ENCODE results near the gene SLFN5. TPM values are rescaled to one million over a fixed set of nuclear protein-coding genes. Genes with fewer than 3 reads are reported as not detected.
"Not testable (repeated sequence)": the region's sequence is repeated elsewhere in the genome, so short reads cannot be mapped to it uniquely, and the experiment has no call there.

SLFN5 gene
- total and polyA plus RNA-seq, 4 donors = 3.6 to 17.6 (median 7.7) TPM

- DNase-seq (ENCODE audit: low read depth in 4 of 6, low spot score in 6 of 6) = peak in 1 of 6 donors; percentile 24
These were observed 11.4 kb downstream of the SLFN5 start for GRCh38 chr17:35254107-35254773.

GRCh38 chr17:35255316-35255715 lies 12.4 kb downstream of the SLFN5 start:
- Histone ChIP-seq H3K4me1 (ENCODE audit: control insufficient read depth, insufficient read depth, low read length) (no peaks in the 10 kb centered on the region), H3K27ac (ENCODE audit: low read depth, low read length) (no peak overlapping the region), H3K27me3 (ENCODE audit: control insufficient read depth, insufficient read depth, low read length) (no peaks in the 10 kb centered on the region), H3K4me3 (ENCODE audit: low read depth, low read length) (no peak overlapping the region), H3K9me3 (ENCODE audit: control insufficient read depth, insufficient read depth, low read length) (no peaks in the 10 kb centered on the region), H3K36me3 (ENCODE audit: control insufficient read depth, insufficient read depth, low read length) (no peaks in the 10 kb centered on the region)
- WGBS (ENCODE audit: insufficient coverage) = 68% methylated on average over 4 of the region's 4 CpGs
- DNase-seq (ENCODE audit: low read depth in 4 of 6, low spot score in 6 of 6) = peak in 1 of 6 donors; percentile 16

More at GRCh38 chr17:35254107-35254773, 11.4 kb downstream of the SLFN5 start:
- no peaks in the 10 kb centered on the region for H3K27me3 ChIP-seq (ENCODE audit: control insufficient read depth, insufficient read depth, low read length)
- no peak overlapping the region for H3K4me3 ChIP-seq (ENCODE audit: low read depth, low read length)
- WGBS (ENCODE audit: insufficient coverage) = 78% methylated on average over 6 of the region's 8 CpGs
- no peaks in the 10 kb centered on the region for H3K36me3 ChIP-seq (ENCODE audit: control insufficient read depth, insufficient read depth, low read length)
- no peak overlapping the region for H3K27ac ChIP-seq (ENCODE audit: low read depth, low read length)
- no peaks in the 10 kb centered on the region for H3K9me3 ChIP-seq (ENCODE audit: control insufficient read depth, insufficient read depth, low read length)
- H3K4me1 ChIP-seq (ENCODE audit: control insufficient read depth, insufficient read depth, low read length) = no peaks in the 10 kb centered on the region

GRCh38 chr17:35256629-35257028 lies 13.8 kb downstream of the SLFN5 start:
- no peak for DNase-seq (ENCODE audit: low read depth in 4 of 6, low spot score in 6 of 6)
- Histone ChIP-seq H3K27me3 (ENCODE audit: control insufficient read depth, insufficient read depth, low read length) (no peaks in the 10 kb centered on the region), H3K27ac (ENCODE audit: low read depth, low read length) (no peak overlapping the region), H3K36me3 (ENCODE audit: control insufficient read depth, insufficient read depth, low read length) (peaks cover 2% of the 10 kb centered on the region), H3K4me3 (ENCODE audit: low read depth, low read length) (no peak overlapping the region), H3K9me3 (ENCODE audit: control insufficient read depth, insufficient read depth, low read length) (no peaks in the 10 kb centered on the region), H3K4me1 (ENCODE audit: control insufficient read depth, insufficient read depth, low read length) (no peaks in the 10 kb centered on the region)
- 83% methylated on average over 1 of the region's 5 CpGs for WGBS (ENCODE audit: insufficient coverage)

GRCh38 chr17:35257208-35257659 lies 14.4 kb downstream of the SLFN5 start:
- no CpG with 5 or more reads among the region's 4 CpGs for WGBS (ENCODE audit: insufficient coverage)
- Histone ChIP-seq H3K4me3 (ENCODE audit: low read depth, low read length) (no peak overlapping the region), H3K9me3 (ENCODE audit: control insufficient read depth, insufficient read depth, low read length) (no peaks in the 10 kb centered on the region), H3K27ac (ENCODE audit: low read depth, low read length) (no peak overlapping the region), H3K4me1 (ENCODE audit: control insufficient read depth, insufficient read depth, low read length) (no peaks in the 10 kb centered on the region), H3K27me3 (ENCODE audit: control insufficient read depth, insufficient read depth, low read length) (no peaks in the 10 kb centered on the region), H3K36me3 (ENCODE audit: control insufficient read depth, insufficient read depth, low read length) (peaks cover 3% of the 10 kb centered on the region)
- DNase-seq (ENCODE audit: low read depth in 4 of 6, low spot score in 6 of 6) = peak in 2 of 6 donors; percentile 11 to 18

GRCh38 chr17:35259001-35259400 lies 16.1 kb downstream of the SLFN5 start:
- Histone ChIP-seq H3K9me3 (ENCODE audit: control insufficient read depth, insufficient read depth, low read length) (no peaks in the 10 kb centered on the region), H3K36me3 (ENCODE audit: control insufficient read depth, insufficient read depth, low read length) (peaks cover 8% of the 10 kb centered on the region), H3K27me3 (ENCODE audit: control insufficient read depth, insufficient read depth, low read length) (no peaks in the 10 kb centered on the region), H3K4me3 (ENCODE audit: low read depth, low read length) (no peak overlapping the region), H3K27ac (ENCODE audit: low read depth, low read length) (no peak overlapping the region), H3K4me1 (ENCODE audit: control insufficient read depth, insufficient read depth, low read length) (no peaks in the 10 kb centered on the region)
- no peak for DNase-seq (ENCODE audit: low read depth in 4 of 6, low spot score in 6 of 6)
- WGBS (ENCODE audit: insufficient coverage) = 100% methylated on average over 1 of the region's 6 CpGs

- no peak overlapping the region for H3K27ac ChIP-seq (ENCODE audit: low read depth, low read length)
- H3K36me3 ChIP-seq (ENCODE audit: control insufficient read depth, insufficient read depth, low read length) = peaks cover 11% of the 10 kb centered on the region
- 69% methylated on average over 3 of the region's 5 CpGs for WGBS (ENCODE audit: insufficient coverage)
- no peaks in the 10 kb centered on the region for H3K27me3 ChIP-seq (ENCODE audit: control insufficient read depth, insufficient read depth, low read length)
- H3K4me1 ChIP-seq (ENCODE audit: control insufficient read depth, insufficient read depth, low read length) = no peaks in the 10 kb centered on the region
- no peaks in the 10 kb centered on the region for H3K9me3 ChIP-seq (ENCODE audit: control insufficient read depth, insufficient read depth, low read length)
- DNase-seq (ENCODE audit: low read depth in 4 of 6, low spot score in 6 of 6) = no peak
- H3K4me3 ChIP-seq (ENCODE audit: low read depth, low read length) = no peak overlapping the region
These were observed 22.2 kb downstream of the SLFN5 start for GRCh38 chr17:35265071-35265470.

GRCh38 chr17:35265566-35266141 lies 22.8 kb downstream of the SLFN5 start:
- no peak overlapping the region for H3K4me3 ChIP-seq (ENCODE audit: low read depth, low read length)
- 72% methylated on average over 7 of the region's 11 CpGs for WGBS (ENCODE audit: insufficient coverage)
- H3K36me3 ChIP-seq (ENCODE audit: control insufficient read depth, insufficient read depth, low read length) = peaks cover 11% of the 10 kb centered on the region
- no peak for DNase-seq (ENCODE audit: low read depth in 4 of 6, low spot score in 6 of 6)
- no peaks in the 10 kb centered on the region for H3K9me3 ChIP-seq (ENCODE audit: control insufficient read depth, insufficient read depth, low read length)
- H3K27me3 ChIP-seq (ENCODE audit: control insufficient read depth, insufficient read depth, low read length) = no peaks in the 10 kb centered on the region
- no peak overlapping the region for H3K27ac ChIP-seq (ENCODE audit: low read depth, low read length)
- no peaks in the 10 kb centered on the region for H3K4me1 ChIP-seq (ENCODE audit: control insufficient read depth, insufficient read depth, low read length)

- WGBS (ENCODE audit: insufficient coverage) = 72% methylated on average over 8 of the region's 13 CpGs
- H3K27ac ChIP-seq (ENCODE audit: low read depth, low read length); H3K9me3 ChIP-seq (ENCODE audit: control insufficient read depth, insufficient read depth, low read length): not testable (repeated sequence)
These were observed 31.5 kb downstream of the SLFN5 start for GRCh38 chr17:35274167-35275066.

GRCh38 chr17:35278454-35278853 lies 35.6 kb downstream of the SLFN5 start:
- H3K27ac ChIP-seq (ENCODE audit: low read depth, low read length); H3K4me1 ChIP-seq (ENCODE audit: control insufficient read depth, insufficient read depth, low read length); H3K4me3 ChIP-seq (ENCODE audit: low read depth, low read length); DNase-seq (ENCODE audit: low read depth in 4 of 6, low spot score in 6 of 6); H3K36me3 ChIP-seq (ENCODE audit: control insufficient read depth, insufficient read depth, low read length); H3K27me3 ChIP-seq (ENCODE audit: control insufficient read depth, insufficient read depth, low read length); H3K9me3 ChIP-seq (ENCODE audit: control insufficient read depth, insufficient read depth, low read length): not testable (repeated sequence)
- 77% methylated on average over 3 of the region's 6 CpGs for WGBS (ENCODE audit: insufficient coverage)

More at GRCh38 chr17:35274167-35275066, 31.5 kb downstream of the SLFN5 start:
- H3K4me1 ChIP-seq (ENCODE audit: control insufficient read depth, insufficient read depth, low read length); DNase-seq (ENCODE audit: low read depth in 4 of 6, low spot score in 6 of 6); H3K27me3 ChIP-seq (ENCODE audit: control insufficient read depth, insufficient read depth, low read length); H3K36me3 ChIP-seq (ENCODE audit: control insufficient read depth, insufficient read depth, low read length); H3K4me3 ChIP-seq (ENCODE audit: low read depth, low read length): not testable (repeated sequence)

Measured in spinal cord (tissue), 10 donors.